ENCODE data around the gene GPATCH1.
"Not testable (repeated sequence)": the region's sequence is repeated elsewhere in the genome, so short reads cannot be mapped to it uniquely, and the experiment has no call there.

GPATCH1 gene

DNA sequence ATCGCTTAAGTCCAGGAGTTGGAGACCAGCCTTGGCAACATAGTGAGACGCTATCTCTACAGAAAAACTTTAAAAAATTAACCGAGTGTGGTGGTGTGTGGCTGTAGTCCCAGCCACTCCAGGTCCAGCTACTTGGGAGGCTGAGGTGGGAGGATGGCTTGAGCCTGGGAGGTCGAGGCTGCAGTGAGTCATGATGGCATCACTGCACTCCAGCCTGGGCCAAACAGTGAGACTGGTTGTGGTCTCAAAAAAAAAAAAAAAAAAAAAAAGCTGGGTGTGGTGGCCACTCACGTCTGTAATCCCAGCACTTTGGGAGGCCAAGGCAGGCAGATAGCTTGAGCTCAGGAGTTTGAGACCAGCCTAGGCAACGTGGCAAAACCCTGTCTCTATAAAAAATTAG lies 85.1 kb downstream of the GPATCH1 start:
- not testable (repeated sequence) for DNase-seq

DNA sequence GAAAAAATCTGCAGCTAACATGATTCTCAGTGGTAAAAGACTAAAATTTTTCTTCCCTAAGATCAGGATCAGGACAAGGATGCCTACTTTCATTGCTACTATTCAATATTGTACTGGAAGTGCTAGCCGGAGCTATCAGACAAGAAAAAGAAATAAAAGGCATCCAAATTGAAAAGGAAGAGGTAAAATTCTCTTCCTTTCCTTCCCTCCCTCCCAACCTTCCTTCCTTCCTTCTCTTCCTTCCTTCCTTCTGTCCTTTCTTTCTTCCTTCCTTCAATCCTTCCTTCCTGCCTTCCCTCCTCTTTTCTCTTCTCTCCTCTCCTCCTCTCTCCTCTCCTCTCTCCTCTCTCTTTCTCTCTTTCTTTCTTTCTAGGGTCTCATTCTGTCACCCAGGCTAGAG lies 86.5 kb downstream of the GPATCH1 start:
- DNase-seq: no peak

DNA sequence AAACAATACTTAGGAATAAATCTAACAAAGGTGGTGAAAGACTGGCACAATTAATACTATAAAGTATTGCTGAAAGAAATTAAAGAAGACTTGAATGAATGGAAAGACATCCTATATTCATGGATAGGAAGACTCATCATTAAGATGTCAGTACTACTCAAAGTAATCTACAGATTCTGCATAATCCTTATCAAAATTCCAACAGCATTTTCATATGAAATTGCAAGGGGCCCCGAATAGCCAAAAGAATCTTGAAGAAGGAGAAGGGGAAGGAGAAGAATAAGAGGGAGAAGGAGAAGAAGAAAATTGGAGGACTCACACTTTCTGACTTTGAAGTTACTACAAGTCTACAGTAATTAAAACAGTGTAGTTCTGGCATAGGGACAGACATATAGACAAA lies 87.5 kb downstream of the GPATCH1 start:
- no peak for DNase-seq

- no peak for DNase-seq
These were observed 90.3 kb downstream of the GPATCH1 start for GRCh38 chr19:33171222-33171795.

GRCh38 chr19:33171916-33172359 lies 91.0 kb downstream of the GPATCH1 start:
- no peak for DNase-seq

GRCh38 chr19:33174186-33174585 lies 93.2 kb downstream of the GPATCH1 start:
- no peak for DNase-seq

- no peak for DNase-seq
These were observed 94.3 kb downstream of the GPATCH1 start for GRCh38 chr19:33175156-33175782.

DNA sequence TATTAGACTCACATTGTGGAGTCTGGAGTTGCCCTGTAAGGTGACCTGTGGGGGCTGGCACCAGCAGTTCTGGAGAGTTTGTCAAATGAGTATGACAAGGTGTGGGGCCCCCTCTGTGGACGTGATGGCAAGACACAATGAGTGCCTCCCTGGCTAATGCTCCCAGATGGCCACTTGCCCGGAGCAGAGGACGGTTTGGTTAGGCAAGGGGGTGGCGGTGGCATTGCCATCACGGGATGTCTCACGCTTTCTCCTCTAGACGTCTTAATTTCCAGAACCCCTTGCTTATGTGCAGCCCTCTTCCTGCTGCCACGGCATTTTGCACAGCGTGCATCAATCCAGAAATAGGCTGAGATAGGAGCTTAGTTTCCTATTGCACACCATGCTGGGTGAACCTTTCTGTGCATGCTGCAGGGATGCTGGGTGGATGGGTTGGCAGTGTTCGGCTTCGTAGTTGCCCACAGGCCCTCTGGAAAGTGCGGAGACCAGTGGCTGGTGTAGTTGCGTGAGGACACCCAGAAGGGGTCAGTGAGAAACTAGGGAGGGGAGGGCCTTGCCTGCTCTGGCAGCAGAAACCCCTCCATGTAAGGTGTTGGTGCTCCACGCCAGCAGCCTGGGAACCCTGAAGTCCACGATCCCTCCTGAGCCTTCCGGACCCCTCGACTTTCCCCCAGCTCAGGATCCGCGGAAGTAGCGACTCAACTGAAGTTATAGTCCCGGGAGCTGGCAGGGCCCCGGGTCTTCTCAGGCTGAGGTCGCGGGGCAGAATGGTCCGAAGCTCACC lies 95.1 kb downstream of the GPATCH1 start:
- DNase-seq: no peak

DNA sequence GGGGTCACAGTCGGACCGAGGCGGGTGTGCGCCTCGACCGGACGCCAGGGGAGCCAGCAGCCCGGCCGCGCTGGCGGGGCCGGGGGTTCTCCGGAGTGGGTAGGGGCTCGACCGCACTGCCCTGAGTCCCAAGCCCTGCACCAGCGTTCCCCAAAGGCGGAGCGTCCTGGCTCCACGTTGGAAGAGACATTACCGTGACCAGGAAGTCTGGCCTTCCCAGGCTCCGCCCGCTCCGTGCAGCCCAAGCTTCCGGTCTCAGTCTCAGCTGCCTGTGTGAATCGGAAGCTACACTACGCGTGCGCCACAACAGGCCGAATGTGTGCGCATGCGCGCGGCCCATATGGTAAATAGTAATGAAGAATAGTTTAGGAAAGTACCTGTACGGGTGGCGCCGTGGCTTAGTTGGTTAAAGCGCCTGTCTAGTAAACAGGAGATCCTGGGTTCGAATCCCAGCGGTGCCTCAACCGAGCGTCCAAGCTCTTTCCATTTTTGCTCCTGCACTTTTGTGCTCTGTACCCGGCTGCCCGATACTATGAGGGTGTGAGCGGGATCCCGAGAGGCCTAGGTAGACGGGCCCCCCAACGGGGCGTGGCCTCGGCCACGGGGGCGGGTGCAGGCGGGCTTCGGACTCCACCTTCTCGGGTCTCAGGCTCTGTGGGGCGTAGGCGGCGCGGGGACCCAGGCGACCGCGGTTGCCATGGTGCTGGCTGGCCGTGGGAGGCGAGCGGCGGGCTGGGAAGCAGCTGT lies 95.9 kb downstream of the GPATCH1 start:
- DNase-seq: peak; percentile 98

- peak; percentile 75 for DNase-seq
These were observed 96.5 kb downstream of the GPATCH1 start for GRCh38 chr19:33177417-33177979.

Data from kidney glomerular epithelial cell (primary cell).